ENCODE results near the gene JOSD1.

The JOSD1 gene

GRCh38 chr22:38715852-38716251 lies 15.1 kb upstream of the JOSD1 start:
- no peak for DNase-seq (ENCODE audit: insufficient read length, low spot score)
- FAIRE-seq, result no peak

- FAIRE-seq (no peak), DNase-seq (ENCODE audit: insufficient read length, low spot score) (no peak)
These were observed 14.5 kb upstream of the JOSD1 start for GRCh38 chr22:38715176-38715764.

- DNase-seq (ENCODE audit: insufficient read length, low spot score), result no peak
- no peak for FAIRE-seq
These were observed 13.2 kb upstream of the JOSD1 start for GRCh38 chr22:38713921-38714320.

- DNase-seq (ENCODE audit: insufficient read length, low spot score) (no peak), FAIRE-seq (no peak)
These were observed 11.9 kb upstream of the JOSD1 start for GRCh38 chr22:38712486-38713207.

GRCh38 chr22:38710866-38711265 lies 10.1 kb upstream of the JOSD1 start:
- DNase-seq (ENCODE audit: insufficient read length, low spot score), result no peak
- no peak for FAIRE-seq

- no peak for DNase-seq (ENCODE audit: insufficient read length, low spot score)
- FAIRE-seq, result no peak
These were observed 9.6 kb upstream of the JOSD1 start for GRCh38 chr22:38710351-38710750.

GRCh38 chr22:38709306-38709705 lies 8.6 kb upstream of the JOSD1 start:
- no peak for DNase-seq (ENCODE audit: insufficient read length, low spot score)
- FAIRE-seq, result no peak

- DNase-seq (ENCODE audit: insufficient read length, low spot score) (no peak), FAIRE-seq (no peak)
These were observed 7.2 kb upstream of the JOSD1 start for GRCh38 chr22:38707984-38708383.

GRCh38 chr22:38707346-38707745 lies 6.6 kb upstream of the JOSD1 start:
- no peak for DNase-seq (ENCODE audit: insufficient read length, low spot score)
- no peak for FAIRE-seq

GRCh38 chr22:38706901-38707195 lies 6.1 kb upstream of the JOSD1 start:
- DNase-seq (ENCODE audit: insufficient read length, low spot score), result no peak
- no peak for FAIRE-seq

GRCh38 chr22:38706101-38706900 lies 5.6 kb upstream of the JOSD1 start:
- no peak for FAIRE-seq
- no peak for DNase-seq (ENCODE audit: insufficient read length, low spot score)

GRCh38 chr22:38705235-38706100 lies 4.7 kb upstream of the JOSD1 start, which contains the start of gene GTPBP1:
Gene GTPBP1 (plus strand): TSS chr22:38705944. CDS start chr22:38705956, 12 bp downstream.
- FAIRE-seq (peak; percentile 80), DNase-seq (ENCODE audit: insufficient read length, low spot score) (peak; percentile 95)

GRCh38 chr22:38704654-38705234 lies 4.0 kb upstream of the JOSD1 start:
- no peak for FAIRE-seq
- no peak for DNase-seq (ENCODE audit: insufficient read length, low spot score)

GRCh38 chr22:38700270-38700788 lies 414 bp downstream of the JOSD1 start:
- FAIRE-seq (no peak), DNase-seq (ENCODE audit: insufficient read length, low spot score) (no peak)

GRCh38 chr22:38699784-38700183 lies 959 bp downstream of the JOSD1 start:
- DNase-seq (ENCODE audit: insufficient read length, low spot score) (no peak), FAIRE-seq (no peak)

- no peak for DNase-seq (ENCODE audit: insufficient read length, low spot score)
- no peak for FAIRE-seq
These were observed 1.6 kb downstream of the JOSD1 start for GRCh38 chr22:38699143-38699542.

- DNase-seq (ENCODE audit: insufficient read length, low spot score) (no peak), FAIRE-seq (no peak)
These were observed 2.2 kb downstream of the JOSD1 start for GRCh38 chr22:38698407-38699094.

- DNase-seq (ENCODE audit: insufficient read length, low spot score), result no peak
- no peak for FAIRE-seq
These were observed 3.2 kb downstream of the JOSD1 start for GRCh38 chr22:38697425-38698089.

Measured in HTR-8/SVneo (cell line).